GM19463 (cell line): ENCODE data around the gene STK26.
"Not testable (repeated sequence)": the region's sequence is repeated elsewhere in the genome, so short reads cannot be mapped to it uniquely, and the experiment has no call there.

Experiments
- ATAC-seq: cut with Tn5 transposase; IDR thresholded peaks from one replicate; pipeline ENCODE4 v1.9.1; 2021; ENCODE audit warnings: mild to moderate bottlenecking, moderate library complexity; ENCODE audit not compliant: unreplicated experiment

STK26 gene

DNA sequence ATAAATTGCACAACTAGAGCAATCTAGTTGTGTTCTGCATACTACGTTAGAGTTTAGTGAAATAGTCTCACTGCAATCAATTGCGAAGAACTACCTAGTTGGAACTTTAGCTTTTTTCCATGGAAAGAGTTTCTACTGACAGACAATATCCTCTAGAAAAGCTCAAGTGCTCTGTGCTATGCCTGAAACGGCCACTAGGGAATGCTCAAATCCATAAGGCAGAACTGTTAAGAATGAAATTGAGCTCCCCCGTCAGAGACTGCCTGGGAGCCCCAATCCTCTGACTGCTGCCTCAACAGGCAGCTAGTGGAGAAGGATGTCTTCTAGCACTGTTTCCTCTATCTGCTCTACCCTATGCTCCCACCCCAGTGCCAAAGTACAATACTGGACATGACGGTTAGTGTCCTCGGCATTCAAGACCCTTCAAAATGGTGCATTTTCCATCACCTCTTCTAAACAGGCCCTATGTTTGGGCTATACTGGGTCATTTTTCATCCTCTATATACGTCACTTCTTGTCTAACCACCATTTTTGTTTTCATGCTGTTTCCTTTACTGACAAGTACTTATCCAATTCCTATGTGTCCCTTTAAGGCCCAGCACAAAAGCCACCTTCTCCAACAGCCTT, 69.5 kb downstream of the STK26 start:
- ATAC-seq = peak; percentile 80

DNA sequence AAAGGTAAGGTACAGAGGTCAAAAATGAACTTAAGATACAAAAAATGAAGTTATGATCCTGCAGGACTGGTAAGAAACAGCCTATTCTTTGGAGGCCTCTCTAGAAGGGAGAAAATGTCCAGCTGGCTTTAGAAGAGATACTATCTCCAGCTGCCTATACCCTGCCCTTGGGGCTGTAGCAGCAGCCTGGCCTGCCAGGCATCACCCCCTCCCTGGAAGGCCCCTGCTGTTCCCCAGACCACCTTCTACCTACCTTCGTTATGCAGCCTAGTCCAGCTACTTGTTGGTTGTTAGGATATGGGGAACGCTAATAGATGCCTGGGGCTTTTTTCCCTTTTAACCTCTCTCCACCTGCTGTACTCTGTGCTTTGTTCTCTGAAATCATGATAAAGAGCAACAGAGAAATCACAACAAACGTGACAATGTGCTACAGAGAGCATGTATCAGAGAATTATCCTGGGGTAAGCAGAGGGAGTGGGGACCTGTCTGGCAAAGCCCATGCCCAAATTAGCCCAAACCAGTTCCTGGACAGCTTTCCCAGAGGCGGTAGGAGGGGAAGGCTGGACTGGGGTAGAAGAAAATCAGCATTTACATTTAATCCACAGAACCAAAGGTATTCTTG, 70.2 kb downstream of the STK26 start:
- no peak for ATAC-seq

DNA sequence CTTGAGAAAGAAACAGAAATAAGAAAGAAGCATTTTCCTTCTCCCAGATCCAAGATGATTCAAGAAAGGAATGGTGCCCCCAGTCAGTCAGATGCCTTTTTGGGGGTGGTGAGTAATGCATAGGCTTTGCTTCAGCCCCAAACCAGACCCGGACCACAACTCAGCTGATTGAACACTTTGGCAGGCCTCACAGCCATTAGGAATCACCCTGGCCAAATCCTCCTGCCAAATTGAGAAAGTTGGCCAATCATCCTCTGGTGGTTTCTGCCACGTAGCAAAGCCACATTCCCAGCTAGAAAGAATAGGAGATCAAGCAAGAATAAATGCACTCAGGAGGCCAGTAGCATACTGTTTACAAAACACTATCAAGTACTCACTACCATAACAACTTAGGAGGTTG, 71.1 kb downstream of the STK26 start:
- ATAC-seq = no peak

DNA sequence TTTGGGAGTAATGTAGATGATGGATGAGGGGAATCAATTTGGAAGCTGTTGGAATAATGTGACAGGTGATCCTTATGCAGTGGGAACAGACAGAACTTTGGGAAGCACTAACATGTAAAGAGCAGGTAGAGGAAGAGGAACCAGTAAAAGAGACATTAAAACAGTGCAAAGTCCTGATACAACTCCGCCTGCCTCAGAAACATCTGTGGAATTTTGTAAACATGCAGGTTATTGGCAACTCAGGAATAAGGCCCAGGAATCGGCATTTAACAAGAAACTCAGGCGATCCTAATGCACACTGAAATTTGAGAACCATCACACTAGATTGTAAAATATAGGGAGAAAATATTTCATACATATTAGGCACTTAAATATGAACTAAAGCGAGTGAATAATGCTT, 75.6 kb downstream of the STK26 start:
- not testable (repeated sequence) for ATAC-seq

DNA sequence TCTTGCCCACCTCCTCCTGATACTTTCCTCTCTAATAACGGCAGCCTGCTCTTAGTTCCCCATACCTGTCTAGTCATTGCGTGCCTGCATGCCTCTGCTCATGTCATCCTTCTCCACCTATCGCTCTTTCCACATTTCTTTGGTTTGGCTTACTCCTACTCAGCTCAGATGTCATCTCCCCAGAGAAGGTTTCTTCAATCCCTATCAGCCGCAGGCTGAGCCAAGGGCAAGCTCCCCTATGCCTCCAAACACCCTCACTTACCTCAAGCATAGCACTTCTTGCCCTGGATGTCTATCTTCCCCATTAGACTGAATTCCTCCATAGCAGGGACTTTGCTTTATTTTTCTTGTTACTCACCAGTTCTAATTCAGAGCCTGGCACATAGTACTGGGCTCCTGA, 78.1 kb downstream of the STK26 start:
- no peak for ATAC-seq

DNA sequence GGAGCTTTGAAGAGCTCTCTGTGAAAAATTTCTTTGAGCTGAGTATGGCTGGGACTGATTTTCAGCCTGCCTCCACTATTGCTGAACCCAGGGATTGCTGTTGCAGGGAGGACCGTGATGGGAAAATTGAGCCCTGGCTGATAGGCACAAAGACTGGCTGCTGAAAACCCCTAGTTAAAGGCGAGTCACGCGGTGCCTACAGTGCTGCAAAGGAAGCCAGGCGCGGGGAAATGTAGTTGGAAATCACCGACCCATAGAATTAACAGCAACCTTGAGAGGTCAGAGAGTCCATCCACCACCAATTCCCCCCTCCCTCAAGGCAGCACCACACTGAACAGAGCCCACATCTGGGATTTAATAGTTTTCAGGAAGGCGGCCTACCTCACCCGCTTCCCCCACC, 78.7 kb downstream of the STK26 start:
- ATAC-seq = no peak

DNA sequence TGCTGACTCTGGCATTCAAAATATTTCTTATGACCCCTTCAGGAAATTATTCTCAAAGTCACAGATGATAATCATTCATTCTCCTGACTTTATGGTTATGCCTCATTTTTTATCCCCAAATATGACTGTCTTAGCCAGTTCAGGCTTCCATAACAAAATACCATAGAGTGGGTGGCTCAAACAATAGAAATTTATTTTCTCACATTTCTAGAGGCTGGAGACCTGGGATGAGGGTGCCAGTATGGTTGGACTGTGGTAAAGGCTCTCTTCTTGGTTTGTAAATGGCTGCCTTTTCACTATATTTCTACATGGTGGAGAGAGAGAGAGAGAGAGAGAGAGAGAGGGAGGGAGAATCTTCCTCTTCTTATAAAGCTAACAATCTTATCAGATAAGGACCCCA, 84.2 kb downstream of the STK26 start:
- ATAC-seq = no peak

DNA sequence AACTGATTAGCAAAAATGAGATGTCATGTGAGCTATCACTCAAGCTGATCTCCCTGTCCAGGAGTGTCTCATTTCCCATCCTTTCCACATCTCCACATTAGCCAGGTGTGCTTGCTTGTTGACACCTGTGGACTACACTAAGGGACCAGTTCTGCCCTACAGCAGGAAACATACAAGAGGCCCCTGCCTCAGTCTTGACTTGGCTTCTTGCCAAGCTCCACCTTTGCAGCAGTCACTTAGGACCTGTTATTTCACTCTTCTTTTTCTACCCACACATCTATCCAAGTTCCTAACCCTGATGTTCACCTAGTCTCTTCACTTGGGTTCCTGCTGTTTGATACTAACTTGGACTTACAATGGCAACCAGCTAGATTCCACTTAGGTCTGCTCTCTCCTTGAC, 91.5 kb downstream of the STK26 start:
- ATAC-seq = no peak

DNA sequence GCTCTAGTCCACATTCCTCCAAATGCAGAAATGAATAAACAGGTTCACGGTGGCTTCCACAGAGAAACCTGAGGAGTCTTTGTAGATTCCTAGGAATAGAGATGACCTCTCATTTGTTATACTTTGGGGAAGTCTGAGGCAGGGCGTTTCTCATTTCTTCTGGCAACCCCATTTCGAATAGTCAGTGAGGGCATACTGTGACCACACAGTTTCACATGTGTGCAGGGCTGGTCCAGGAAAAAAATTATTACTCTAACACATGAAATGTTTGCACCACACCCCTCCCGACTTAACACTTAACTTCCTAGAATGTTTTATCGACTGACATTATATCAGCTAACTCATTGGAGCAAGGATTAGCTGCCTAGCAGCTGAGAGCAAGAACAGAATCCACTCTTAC, 92.7 kb downstream of the STK26 start:
- ATAC-seq = no peak

DNA sequence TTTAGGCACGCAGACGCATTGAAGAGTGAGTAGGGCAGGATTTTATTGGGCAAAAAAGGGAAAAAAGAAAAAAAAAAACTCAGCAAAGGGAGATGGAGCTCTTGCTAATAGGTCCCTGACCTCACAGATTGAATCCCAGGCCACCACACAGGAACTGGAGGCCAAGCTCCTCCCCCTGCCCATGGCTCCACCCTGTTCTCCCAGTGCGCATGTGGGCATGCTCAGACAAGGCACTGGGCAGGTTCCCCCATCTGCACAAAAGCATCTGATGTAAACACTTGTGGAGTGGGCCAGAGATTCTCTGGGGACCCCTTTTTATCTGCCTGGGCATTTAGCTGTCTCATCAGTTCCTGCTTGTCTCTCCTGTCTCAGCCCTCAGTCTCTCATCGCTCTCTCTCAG, 95.3 kb downstream of the STK26 start:
- ATAC-seq = no peak

DNA sequence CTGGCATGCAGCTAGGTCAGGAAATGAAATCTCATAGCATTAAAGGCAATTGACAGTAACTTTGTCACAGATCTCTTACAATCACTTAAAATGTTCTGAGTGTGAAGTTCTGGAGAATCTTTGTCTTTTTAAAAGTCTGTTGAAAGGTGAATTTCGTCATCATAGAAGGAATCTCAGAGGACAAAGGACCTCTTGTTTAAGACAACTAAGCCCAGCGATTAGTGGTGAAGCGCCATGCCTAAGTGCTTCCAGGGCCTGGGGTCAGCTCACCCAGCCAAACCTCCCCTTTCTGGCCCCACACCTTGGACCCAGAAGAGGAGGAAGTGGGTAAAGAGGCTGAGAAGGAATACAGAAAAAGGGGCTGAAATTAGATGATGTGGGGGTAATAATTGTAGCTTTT, 96.2 kb downstream of the STK26 start:
- no peak for ATAC-seq

DNA sequence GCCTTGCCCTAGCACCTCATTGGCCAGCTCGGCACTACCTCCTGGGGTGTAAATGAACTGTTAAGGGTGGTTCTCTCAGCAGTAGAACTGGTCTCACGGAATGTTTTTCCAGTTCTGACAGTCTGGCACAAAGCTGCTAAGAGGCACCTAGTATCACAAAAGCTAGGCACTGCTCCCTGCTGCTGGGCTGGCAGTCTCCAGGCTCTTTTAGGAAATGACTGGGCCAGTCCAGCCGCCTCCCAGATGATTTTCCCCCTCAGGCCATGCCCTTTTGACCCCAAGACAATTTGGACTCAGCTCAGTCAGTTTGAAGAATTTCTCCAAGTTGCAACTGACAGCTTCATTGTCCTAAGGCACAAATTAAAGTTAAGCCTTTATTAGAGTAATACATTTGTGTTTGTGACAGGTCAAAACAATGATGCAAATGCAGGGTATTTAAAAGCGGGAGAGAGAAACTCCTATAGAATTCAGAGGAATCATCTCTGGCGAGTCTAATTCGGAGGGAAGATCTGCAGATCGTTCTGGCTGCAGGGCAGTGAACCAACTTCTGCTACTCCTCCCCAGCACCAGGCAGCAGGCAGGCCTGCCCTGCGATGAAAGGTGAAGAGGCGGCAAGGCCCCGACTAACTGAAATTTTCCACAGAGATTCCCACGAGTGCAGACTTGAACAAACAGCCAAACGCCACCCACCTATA, 96.9 kb downstream of the STK26 start:
- no peak for ATAC-seq

DNA sequence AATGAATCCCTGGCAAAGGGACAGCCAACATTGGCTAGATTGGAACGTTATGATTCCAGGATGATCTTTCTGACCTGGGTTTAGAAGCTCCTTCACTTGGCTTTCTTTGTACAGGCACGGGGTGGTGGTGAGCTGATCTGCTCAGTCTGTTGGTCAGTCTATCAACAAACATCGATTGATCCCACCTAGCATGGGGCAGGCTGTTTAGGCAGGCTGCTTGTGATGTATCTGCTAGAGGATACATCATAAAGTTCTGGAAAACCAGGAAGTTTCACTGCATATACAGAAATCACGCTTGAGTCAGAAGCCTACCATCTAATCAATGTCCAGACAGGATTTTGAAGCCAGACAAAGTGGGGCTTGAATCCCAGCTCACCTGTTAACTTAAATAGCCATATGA, 97.8 kb downstream of the STK26 start:
- ATAC-seq = no peak
